Measurements from ENCODE around the gene TRIM8.

GRCh38 chr10:102676534-102677315 is 32.4 kb downstream of the TRIM8 start:
- no peak for TF ChIP-seq POLR2A (IDR thresholded peaks at IDR 0.05)
- TF ChIP-seq, protein P1, sequence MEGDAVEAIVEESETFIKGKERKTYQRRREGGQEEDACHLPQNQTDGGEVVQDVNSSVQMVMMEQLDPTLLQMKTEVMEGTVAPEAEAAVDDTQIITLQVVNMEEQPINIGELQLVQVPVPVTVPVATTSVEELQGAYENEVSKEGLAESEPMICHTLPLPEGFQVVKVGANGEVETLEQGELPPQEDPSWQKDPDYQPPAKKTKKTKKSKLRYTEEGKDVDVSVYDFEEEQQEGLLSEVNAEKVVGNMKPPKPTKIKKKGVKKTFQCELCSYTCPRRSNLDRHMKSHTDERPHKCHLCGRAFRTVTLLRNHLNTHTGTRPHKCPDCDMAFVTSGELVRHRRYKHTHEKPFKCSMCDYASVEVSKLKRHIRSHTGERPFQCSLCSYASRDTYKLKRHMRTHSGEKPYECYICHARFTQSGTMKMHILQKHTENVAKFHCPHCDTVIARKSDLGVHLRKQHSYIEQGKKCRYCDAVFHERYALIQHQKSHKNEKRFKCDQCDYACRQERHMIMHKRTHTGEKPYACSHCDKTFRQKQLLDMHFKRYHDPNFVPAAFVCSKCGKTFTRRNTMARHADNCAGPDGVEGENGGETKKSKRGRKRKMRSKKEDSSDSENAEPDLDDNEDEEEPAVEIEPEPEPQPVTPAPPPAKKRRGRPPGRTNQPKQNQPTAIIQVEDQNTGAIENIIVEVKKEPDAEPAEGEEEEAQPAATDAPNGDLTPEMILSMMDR (IDR thresholded peaks at IDR 0.05) = no peak
